Karpas-422 (cell line): ENCODE data around the gene RBP5. TPM values are rescaled to one million over a fixed set of nuclear protein-coding genes. Genes with fewer than 3 reads are reported as not detected.

Source experiments
- DNase-seq: peaks from one replicate; pipeline ENCODE4 v3.0.0-alpha.2; 2015
- H2AFZ ChIP-seq: fragments of 200-600 bp; sonication (generic); 2 replicates; pipeline ENCODE4 v1.6.1; 2014; ENCODE audit warnings: antibody characterized with exemption, low read length, mixed read lengths
- H3K27ac ChIP-seq: fragments of 200-600 bp; sonication (generic); 2 replicates; pipeline ENCODE4 v1.5.1; 2014; ENCODE audit warnings: mild to moderate bottlenecking, low read length, moderate library complexity
- H3K27me3 ChIP-seq: fragments of 200-600 bp; sonication (generic); 2 replicates; pipeline ENCODE4 v1.6.1; 2014; ENCODE audit warnings: low read length, mixed read lengths
- H3K36me3 ChIP-seq: fragments of 200-600 bp; sonication (generic); 2 replicates; pipeline ENCODE4 v1.6.1; 2014; ENCODE audit warnings: low read length, mixed read lengths; ENCODE audit not compliant: insufficient read depth
- H3K4me1 ChIP-seq: fragments of 200-600 bp; sonication (generic); 2 replicates; pipeline ENCODE4 v1.6.1; 2014; ENCODE audit warnings: mild to moderate bottlenecking, low read length, mixed read lengths
- H3K4me2 ChIP-seq: fragments of 200-600 bp; sonication (generic); 2 replicates; pipeline ENCODE4 v1.6.1; 2014; ENCODE audit warnings: low read length, low read depth, mild to moderate bottlenecking; ENCODE audit not compliant: poor library complexity, severe bottlenecking
- H3K4me3 ChIP-seq: fragments of 200-600 bp; sonication (generic); 2 replicates; pipeline ENCODE4 v1.5.1; 2014; ENCODE audit warnings: mild to moderate bottlenecking, antibody characterized with exemption, low read length, mixed read lengths
- H3K79me2 ChIP-seq: fragments of 200-600 bp; sonication (generic); 2 replicates; pipeline ENCODE4 v1.6.1; 2014; ENCODE audit warnings: mild to moderate bottlenecking, low read length, mixed read lengths
- H3K9ac ChIP-seq: fragments of 200-600 bp; sonication (generic); 2 replicates; pipeline ENCODE4 v1.6.0; 2014; ENCODE audit warnings: low read length
- H3K9me2 ChIP-seq: fragments of 200-600 bp; sonication (generic), shearing (Covaris generic); replicated peaks from 2 replicates; pipeline ENCODE4 v1.6.0; 2014; ENCODE audit warnings: mild to moderate bottlenecking, low read length, moderate library complexity; ENCODE audit not compliant: insufficient read depth
- H3K9me3 ChIP-seq: fragments of 300-700, 200-600 bp; sonication (generic); 2 replicates; pipeline ENCODE4 v1.6.1; 2014; ENCODE audit warnings: low read length, mixed read lengths
- H4K20me1 ChIP-seq: fragments of 200-600 bp; sonication (generic); 2 replicates; pipeline ENCODE4 v1.6.1; 2014; ENCODE audit warnings: mild to moderate bottlenecking, antibody characterized with exemption, low read length, low read depth; ENCODE audit not compliant: insufficient read depth
- total RNA-seq: library from RNA; depleted of rRNA; stranded (reverse); fragments of >200 nt; shearing (Covaris generic); gene quantifications from 2 replicates; pipeline ENCODE4 v1.2.3, GENCODE V29; 2014; ENCODE audit warnings: low replicate concordance; rRNA removed

RBP5 gene, protein sequence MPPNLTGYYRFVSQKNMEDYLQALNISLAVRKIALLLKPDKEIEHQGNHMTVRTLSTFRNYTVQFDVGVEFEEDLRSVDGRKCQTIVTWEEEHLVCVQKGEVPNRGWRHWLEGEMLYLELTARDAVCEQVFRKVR
- not detected in 2 replicates for total RNA-seq

DNA sequence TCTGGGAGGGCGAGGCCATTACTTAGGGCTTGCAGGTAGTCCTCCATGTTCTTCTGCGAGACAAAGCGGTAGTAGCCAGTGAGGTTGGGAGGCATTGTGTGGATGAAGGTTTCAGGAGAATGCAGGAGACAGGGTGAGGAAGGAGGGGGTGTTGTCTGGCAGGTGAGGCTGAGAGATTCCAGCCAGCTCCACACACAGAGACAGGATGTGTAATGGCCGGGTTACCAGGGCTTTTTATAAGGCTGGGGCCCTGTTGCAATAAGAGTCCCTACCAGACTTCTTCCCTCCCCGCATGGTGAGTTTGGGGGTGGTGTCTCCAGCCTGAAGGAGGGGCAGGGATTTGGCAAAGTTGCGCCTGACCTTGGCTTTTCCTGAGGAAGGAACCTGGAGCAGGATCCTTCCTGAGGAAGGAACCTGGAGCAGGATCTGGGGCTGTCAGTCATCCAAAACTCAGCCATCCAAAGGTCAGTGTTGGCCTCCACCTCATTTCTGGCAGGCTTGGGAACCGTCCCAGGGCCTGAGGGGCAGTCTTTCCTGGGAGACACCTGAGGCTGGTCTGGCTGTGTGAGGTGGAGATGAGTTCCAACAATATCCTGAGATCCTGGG lies at the start of gene RBP5:
Gene RBP5, minus strand, starts transcription at position 209 of the 606 bp plus-strand sequence. Its CDS starts 114 bp downstream, at position 95.
- H3K79me2 ChIP-seq: no peaks in the 10 kb centered on the region
- no peaks in the 10 kb centered on the region for H3K27me3 ChIP-seq
- no peaks in the 10 kb centered on the region for H3K36me3 ChIP-seq
- H3K4me3 ChIP-seq: peak within 1 kb of the TSS; percentile 74
- no peaks in the 10 kb centered on the region for H3K9me3 ChIP-seq
- no peak within 1 kb of the TSS for H3K27ac ChIP-seq
- DNase-seq: no peak
- peaks cover 21% of the 10 kb centered on the region for H3K4me1 ChIP-seq
- peak within 1 kb of the TSS; percentile 89 for H2AFZ ChIP-seq
- 0 out of 2 replicates have a peak, but pooled peaks cover 8% of the 10 kb centered on the region for H4K20me1 ChIP-seq
- peak within 1 kb of the TSS; percentile 83 for H3K4me2 ChIP-seq
- H3K9me2 ChIP-seq: no peaks in the 10 kb centered on the region
- H3K9ac ChIP-seq: peak within 1 kb of the TSS; percentile 78

DNA sequence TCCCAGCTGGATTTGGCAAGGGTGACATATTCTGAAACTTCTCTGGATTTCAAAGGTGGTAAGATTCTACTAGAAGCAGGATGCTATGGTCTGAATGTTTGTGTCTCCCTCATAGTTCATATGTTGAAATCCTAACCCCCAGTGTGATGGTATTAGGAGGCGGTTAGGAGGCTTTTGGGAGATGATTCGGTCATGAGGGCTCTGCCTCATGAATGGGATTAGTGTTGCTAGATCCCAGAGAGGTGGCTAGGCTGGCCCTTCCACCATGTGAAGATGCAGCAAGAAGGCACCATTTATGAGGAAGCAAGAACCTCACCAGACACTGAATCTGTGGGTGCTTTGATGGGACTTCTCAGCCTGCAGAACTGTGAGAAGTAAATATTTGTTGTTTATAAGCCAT lies 49.8 kb upstream of the RBP5 start:
- peaks cover 3% of the 10 kb centered on the region; the same call in 1 of the 2 replicates for H3K4me1 ChIP-seq
- H4K20me1 ChIP-seq: no peaks in the 10 kb centered on the region
- H3K9me2 ChIP-seq: no peaks in the 10 kb centered on the region
- H3K4me3 ChIP-seq: no peak overlapping the region
- no peak overlapping the region for H3K27ac ChIP-seq
- no peaks in the 10 kb centered on the region for H3K36me3 ChIP-seq
- H3K9me3 ChIP-seq: no peaks in the 10 kb centered on the region
- H3K9ac ChIP-seq: no peak overlapping the region
- DNase-seq: no peak
- no peaks in the 10 kb centered on the region for H3K79me2 ChIP-seq
- no peak overlapping the region for H2AFZ ChIP-seq
- H3K4me2 ChIP-seq: no peak overlapping the region
- no peaks in the 10 kb centered on the region for H3K27me3 ChIP-seq

GRCh38 chr12:7176595-7176994 lies 47.9 kb upstream of the RBP5 start:
- H2AFZ ChIP-seq: no peak overlapping the region
- H3K79me2 ChIP-seq: no peaks in the 10 kb centered on the region
- H3K9ac ChIP-seq: no peak overlapping the region
- no peaks in the 10 kb centered on the region for H3K36me3 ChIP-seq
- no peaks in the 10 kb centered on the region for H3K9me2 ChIP-seq
- no peak for DNase-seq
- no peak overlapping the region for H3K27ac ChIP-seq
- H3K4me2 ChIP-seq: no peak overlapping the region
- H3K4me1 ChIP-seq: no peaks in the 10 kb centered on the region
- H3K4me3 ChIP-seq: no peak overlapping the region
- H3K27me3 ChIP-seq: no peaks in the 10 kb centered on the region
- peaks cover 5% of the 10 kb centered on the region for H3K9me3 ChIP-seq
- no peaks in the 10 kb centered on the region for H4K20me1 ChIP-seq

- Histone ChIP-seq H3K27me3 (no peaks in the 10 kb centered on the region), H3K36me3 (no peaks in the 10 kb centered on the region), H2AFZ (no peak overlapping the region), H4K20me1 (no peaks in the 10 kb centered on the region), H3K4me1 (no peaks in the 10 kb centered on the region), H3K9me3 (peaks cover 12% of the 10 kb centered on the region), H3K4me3 (no peak overlapping the region), H3K9ac (no peak overlapping the region), H3K4me2 (no peak overlapping the region), H3K9me2 (no peaks in the 10 kb centered on the region), H3K79me2 (no peaks in the 10 kb centered on the region), H3K27ac (no peak overlapping the region)
- DNase-seq: no peak
Measured at GRCh38 chr12:7175493-7175892, 46.8 kb upstream of the RBP5 start.

DNA sequence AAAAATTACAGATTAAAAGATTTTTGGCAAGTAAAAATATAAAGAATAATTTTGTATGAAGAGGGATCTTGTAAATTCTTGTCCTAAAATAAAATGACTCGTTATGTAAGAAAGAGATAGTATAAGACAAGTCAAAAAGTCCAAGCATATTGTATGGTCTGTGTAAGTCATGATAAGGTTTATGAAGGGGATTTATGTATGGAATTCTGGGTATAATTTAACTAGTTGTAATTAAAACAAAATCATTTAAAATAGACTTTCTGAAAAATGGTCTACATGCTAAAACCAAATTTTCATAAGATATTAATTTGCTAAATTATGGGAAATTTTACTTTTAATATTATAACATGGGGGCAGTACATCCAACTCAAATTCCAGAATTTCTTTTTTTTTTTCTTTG lies 43.2 kb upstream of the RBP5 start:
- no peaks in the 10 kb centered on the region for H3K4me1 ChIP-seq
- H3K36me3 ChIP-seq: no peaks in the 10 kb centered on the region
- no peak overlapping the region for H3K4me2 ChIP-seq
- H3K9me3 ChIP-seq: peaks cover 26% of the 10 kb centered on the region
- H3K4me3 ChIP-seq: no peak overlapping the region
- no peak overlapping the region for H3K9ac ChIP-seq
- no peaks in the 10 kb centered on the region for H4K20me1 ChIP-seq
- H3K27me3 ChIP-seq: no peaks in the 10 kb centered on the region
- H3K79me2 ChIP-seq: no peaks in the 10 kb centered on the region
- no peaks in the 10 kb centered on the region for H3K9me2 ChIP-seq
- DNase-seq: no peak
- H3K27ac ChIP-seq: no peak overlapping the region
- no peak overlapping the region for H2AFZ ChIP-seq

DNA sequence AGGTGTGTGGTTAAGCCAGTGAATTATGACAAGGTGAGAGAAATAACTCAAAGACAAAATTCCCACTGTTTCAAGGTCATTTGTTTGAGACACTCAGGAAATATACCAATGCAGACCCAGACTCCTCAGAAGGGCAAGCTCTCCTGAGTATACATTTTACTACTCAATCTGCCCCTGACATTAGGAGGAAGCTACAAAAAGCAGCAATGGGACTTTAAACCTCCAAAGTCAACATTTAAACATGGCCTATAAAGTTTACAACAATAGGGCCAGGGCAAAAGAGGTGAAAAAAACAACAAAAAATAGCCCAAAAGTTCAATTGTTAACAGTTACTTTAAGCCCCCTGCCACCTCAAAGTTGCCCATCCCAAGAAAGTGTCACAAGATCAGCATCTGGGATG lies 41.3 kb upstream of the RBP5 start:
- H3K9me2 ChIP-seq: no peaks in the 10 kb centered on the region
- H3K9ac ChIP-seq: no peak overlapping the region
- no peak for DNase-seq
- H3K79me2 ChIP-seq: no peaks in the 10 kb centered on the region
- no peak overlapping the region for H2AFZ ChIP-seq
- H3K4me2 ChIP-seq: no peak overlapping the region
- H3K4me1 ChIP-seq: no peaks in the 10 kb centered on the region
- H3K27ac ChIP-seq: no peak overlapping the region
- H3K36me3 ChIP-seq: no peaks in the 10 kb centered on the region
- H4K20me1 ChIP-seq: no peaks in the 10 kb centered on the region
- no peak overlapping the region for H3K4me3 ChIP-seq
- H3K9me3 ChIP-seq: peaks cover 26% of the 10 kb centered on the region
- 0 out of 2 replicates have a peak, but pooled peaks cover 10% of the 10 kb centered on the region for H3K27me3 ChIP-seq

GRCh38 chr12:7162691-7163114 lies 34.0 kb upstream of the RBP5 start:
- Histone ChIP-seq H3K9ac (no peak overlapping the region), H3K27me3 (0 out of 2 replicates have a peak, but pooled peaks cover 10% of the 10 kb centered on the region), H3K4me3 (no peak overlapping the region), H2AFZ (no peak overlapping the region), H3K9me2 (no peaks in the 10 kb centered on the region), H3K9me3 (no peaks in the 10 kb centered on the region), H3K79me2 (no peaks in the 10 kb centered on the region), H3K27ac (no peak overlapping the region), H3K36me3 (no peaks in the 10 kb centered on the region), H3K4me1 (no peaks in the 10 kb centered on the region), H4K20me1 (no peaks in the 10 kb centered on the region), H3K4me2 (no peak overlapping the region)
- no peak for DNase-seq

GRCh38 chr12:7161811-7162210 lies 33.1 kb upstream of the RBP5 start:
- H3K79me2 ChIP-seq: no peaks in the 10 kb centered on the region
- H2AFZ ChIP-seq: no peak overlapping the region
- no peaks in the 10 kb centered on the region for H3K9me3 ChIP-seq
- no peak overlapping the region for H3K4me3 ChIP-seq
- no peaks in the 10 kb centered on the region for H4K20me1 ChIP-seq
- no peaks in the 10 kb centered on the region for H3K36me3 ChIP-seq
- DNase-seq: no peak
- 0 out of 2 replicates have a peak, but pooled peaks cover 10% of the 10 kb centered on the region for H3K27me3 ChIP-seq
- H3K27ac ChIP-seq: no peak overlapping the region
- no peak overlapping the region for H3K4me2 ChIP-seq
- H3K9ac ChIP-seq: no peak overlapping the region
- no peaks in the 10 kb centered on the region for H3K9me2 ChIP-seq
- no peaks in the 10 kb centered on the region for H3K4me1 ChIP-seq
